22Rv1 (cell line): ENCODE data around the gene TCL1A.

Experiments used
- ZFX ChIP-seq: fragments of 450-650 bp; IDR thresholded peaks from 2 replicates; pipeline ENCODE4 v1.6.1; 2017; ENCODE audit warnings: antibody characterized with exemption, borderline replicate concordance
- TF ChIP-seq, protein P1 (sequence below): fragments of 450-650 bp; IDR thresholded peaks from 2 replicates; pipeline ENCODE4 v1.5.1; 2017; ENCODE audit warnings: mild to moderate bottlenecking

GRCh38 chr14:95679998-95680735, 33.8 kb downstream of the TCL1A start:
- TF ChIP-seq, protein P1, sequence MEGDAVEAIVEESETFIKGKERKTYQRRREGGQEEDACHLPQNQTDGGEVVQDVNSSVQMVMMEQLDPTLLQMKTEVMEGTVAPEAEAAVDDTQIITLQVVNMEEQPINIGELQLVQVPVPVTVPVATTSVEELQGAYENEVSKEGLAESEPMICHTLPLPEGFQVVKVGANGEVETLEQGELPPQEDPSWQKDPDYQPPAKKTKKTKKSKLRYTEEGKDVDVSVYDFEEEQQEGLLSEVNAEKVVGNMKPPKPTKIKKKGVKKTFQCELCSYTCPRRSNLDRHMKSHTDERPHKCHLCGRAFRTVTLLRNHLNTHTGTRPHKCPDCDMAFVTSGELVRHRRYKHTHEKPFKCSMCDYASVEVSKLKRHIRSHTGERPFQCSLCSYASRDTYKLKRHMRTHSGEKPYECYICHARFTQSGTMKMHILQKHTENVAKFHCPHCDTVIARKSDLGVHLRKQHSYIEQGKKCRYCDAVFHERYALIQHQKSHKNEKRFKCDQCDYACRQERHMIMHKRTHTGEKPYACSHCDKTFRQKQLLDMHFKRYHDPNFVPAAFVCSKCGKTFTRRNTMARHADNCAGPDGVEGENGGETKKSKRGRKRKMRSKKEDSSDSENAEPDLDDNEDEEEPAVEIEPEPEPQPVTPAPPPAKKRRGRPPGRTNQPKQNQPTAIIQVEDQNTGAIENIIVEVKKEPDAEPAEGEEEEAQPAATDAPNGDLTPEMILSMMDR: peak; percentile 25; the same call in 1 of the 2 replicates
- TF ChIP-seq ZFX: no peak
